Stimulated activated CD8-positive, alpha-beta memory T cell treated with anti-CD3 and anti-CD28 coated beads, Interleukin-15, amount 100 ng/mL, for 1 hour (primary cell): ENCODE measurements around the gene SYNGAP1.
"Not testable (repeated sequence)": the region's sequence is repeated elsewhere in the genome, so short reads cannot be mapped to it uniquely, and the experiment has no call there.

Source experiments
- DNase-seq: peaks from one replicate; pipeline ENCODE4 v3.0.0-alpha.2; 2020; ENCODE audit warnings: low read depth

The SYNGAP1 gene

DNA sequence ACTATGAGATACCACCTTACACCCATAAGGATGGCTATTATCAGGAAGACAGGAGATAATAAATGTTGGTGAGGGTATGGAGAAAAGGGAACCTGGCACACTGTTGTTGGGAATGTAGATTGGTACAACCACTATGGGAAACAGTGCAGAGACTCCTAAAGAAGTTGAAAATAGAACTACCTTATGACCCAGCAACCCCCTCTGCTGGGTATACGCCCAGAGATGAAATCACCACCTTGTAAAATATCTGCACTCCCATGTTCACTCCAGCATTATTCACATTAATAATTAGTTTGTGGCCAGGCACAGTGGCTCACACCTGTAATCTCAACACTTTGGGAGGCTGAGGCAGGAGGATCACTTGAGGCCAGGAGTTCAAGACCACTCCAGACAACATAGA is 61.3 kb downstream of the SYNGAP1 start:
- DNase-seq = no peak

GRCh38 chr6:33482620-33483019 is 62.8 kb downstream of the SYNGAP1 start:
- not testable (repeated sequence) for DNase-seq

GRCh38 chr6:33483678-33484077 is 63.8 kb downstream of the SYNGAP1 start:
- no peak for DNase-seq

- not testable (repeated sequence) for DNase-seq
Observed at GRCh38 chr6:33484673-33485262, 64.9 kb downstream of the SYNGAP1 start.

DNA sequence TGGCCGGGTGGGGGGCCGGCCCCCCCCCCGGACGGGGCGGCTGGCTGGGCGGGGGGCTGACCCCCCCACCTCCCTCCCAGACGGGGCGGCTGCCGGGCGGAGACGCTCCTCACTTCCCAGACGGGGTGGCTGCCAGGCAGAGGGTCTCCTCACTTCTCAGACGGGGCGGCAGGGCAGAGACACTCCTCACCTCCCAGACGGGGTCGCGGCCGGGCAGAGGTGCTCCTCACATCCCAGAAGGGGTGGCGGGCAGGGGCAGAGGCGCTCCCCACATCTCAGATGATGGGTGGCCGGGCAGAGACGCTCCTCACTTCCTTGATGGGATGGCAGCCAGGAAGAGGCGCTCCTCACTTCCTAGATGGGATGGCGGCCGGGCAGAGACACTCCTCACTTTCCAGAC is 65.8 kb downstream of the SYNGAP1 start:
- not testable (repeated sequence) for DNase-seq

GRCh38 chr6:33488339-33488738 is 68.5 kb downstream of the SYNGAP1 start:
- no peak for DNase-seq

DNA sequence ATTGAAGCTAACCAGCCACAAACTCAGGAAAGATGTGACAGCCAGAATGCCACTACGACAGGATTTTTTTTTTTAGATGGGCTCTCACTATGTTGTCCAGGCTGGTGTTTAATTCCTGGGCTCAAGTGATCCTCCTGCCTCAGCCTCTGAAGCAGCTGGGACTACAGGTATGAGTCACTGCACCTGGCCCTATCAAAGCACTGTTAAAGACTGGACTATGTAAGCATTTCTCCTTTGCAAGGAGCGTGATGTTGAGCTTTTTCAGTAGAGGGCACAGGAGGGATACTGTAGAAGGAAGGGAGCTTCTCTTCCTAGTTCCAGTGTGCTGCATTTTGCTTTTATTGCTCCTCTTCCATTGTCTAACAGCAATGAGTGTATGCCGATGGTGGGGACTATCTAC is 70.3 kb downstream of the SYNGAP1 start:
- no peak for DNase-seq

GRCh38 chr6:33490621-33491020 is 70.8 kb downstream of the SYNGAP1 start:
- no peak for DNase-seq

DNA sequence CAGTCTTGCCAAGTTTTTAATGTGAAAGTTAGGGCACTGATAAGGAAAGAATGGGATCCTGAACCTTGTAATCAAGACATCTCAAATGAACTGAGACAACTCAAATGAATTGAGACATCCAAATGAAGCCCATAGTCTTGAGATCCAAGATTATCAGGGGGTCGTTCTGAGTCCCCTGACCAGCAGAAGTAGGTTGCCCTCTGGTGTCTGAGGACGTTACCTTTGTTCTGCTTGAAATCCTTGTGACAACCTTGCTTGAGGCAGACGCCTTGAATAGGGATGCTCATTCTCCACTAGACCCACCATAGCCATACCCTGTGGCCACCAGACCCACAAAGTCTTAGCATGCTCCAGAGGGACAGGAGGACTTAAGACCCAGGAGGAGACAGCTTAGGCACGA is 72.2 kb downstream of the SYNGAP1 start:
- DNase-seq = no peak

DNA sequence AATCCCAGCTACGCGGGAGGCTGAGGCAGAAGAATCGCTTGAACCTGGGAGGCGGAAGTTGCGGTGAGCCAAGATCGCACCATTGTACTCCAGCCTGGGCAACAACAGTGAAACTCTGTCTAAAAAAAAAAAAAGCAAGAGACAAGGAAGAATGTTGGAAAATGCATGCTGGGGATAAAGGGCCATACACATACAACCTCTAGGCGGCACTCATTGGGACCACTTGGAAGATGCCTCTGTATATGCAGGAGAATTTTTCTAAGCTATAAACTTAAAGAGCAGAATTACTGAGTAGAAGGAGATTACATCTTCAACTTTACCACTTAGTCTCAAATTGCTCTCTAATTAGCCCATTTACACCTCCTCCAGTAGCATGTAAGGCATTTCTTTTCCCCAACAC is 77.3 kb downstream of the SYNGAP1 start:
- no peak for DNase-seq

DNA sequence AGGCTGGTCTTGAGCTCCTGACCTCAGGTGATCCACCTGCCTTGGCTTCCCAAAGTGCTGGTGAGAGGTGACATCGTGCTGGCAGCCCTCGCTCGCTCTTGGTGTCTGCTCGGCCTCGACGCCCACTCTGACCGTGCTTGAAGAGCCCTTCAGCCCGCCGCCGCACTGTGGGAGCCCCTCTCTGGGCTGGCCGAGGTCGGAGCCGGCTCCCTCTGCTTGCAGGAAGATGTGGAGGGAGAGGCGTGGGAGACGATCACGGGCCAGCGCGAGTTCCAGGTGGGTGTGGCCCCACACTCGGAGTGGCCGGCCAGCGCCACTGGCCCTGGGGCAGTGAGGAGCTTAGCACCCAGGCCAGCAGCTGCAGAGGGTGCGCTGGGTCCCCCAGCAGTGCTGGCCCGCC is 82.6 kb downstream of the SYNGAP1 start:
- no peak for DNase-seq

DNA sequence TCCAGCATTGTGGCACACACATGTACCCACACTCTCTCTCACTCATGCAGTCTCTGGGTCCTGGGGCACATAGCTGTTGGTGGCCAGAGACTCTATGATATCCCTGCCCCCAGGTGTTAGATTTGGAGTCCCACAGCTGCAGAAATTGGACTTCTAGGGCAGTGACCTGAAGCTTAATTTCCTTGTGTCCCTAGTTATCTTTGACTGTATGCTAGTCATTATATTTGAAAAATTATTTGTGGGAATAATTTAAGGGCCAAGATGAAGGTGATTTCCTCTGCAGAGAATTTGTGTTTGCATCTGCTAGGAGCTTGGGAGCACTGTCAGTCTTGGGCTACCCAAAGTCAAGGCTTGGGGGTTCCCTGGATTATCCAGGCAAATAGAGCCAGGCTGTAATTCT is 84.6 kb downstream of the SYNGAP1 start:
- no peak for DNase-seq
